ENCODE results near the gene NELL1.

GRCh38 chr11:21485006-21485405 is 815.6 kb downstream of the NELL1 start:
- TF ChIP-seq CTCF (IDR thresholded peaks at IDR 0.05) (no peak), EP300 (IDR thresholded peaks at IDR 0.05) (no peak)
